ENCODE measurements around the gene SFRP5. TPM values are rescaled to one million over a fixed set of nuclear protein-coding genes. Genes with fewer than 3 reads are reported as not detected.

The SFRP5 gene
- total RNA-seq, 1 donor from 2014 or later = not detected

GRCh38 chr10:97778452-97779302 lies 6.9 kb upstream of the SFRP5 start:
- Mint-ChIP-seq H3K27ac (ENCODE audit: unreplicated experiment) (peak overlapping the region; percentile 1), H3K4me1 (ENCODE audit: unreplicated experiment) (peaks cover 29% of the 10 kb centered on the region), H3K4me3 (ENCODE audit: unreplicated experiment) (no peak overlapping the region), H3K27me3 (ENCODE audit: unreplicated experiment) (peaks cover 7% of the 10 kb centered on the region), H3K36me3 (ENCODE audit: unreplicated experiment) (no peaks in the 10 kb centered on the region), H3K9me3 (ENCODE audit: unreplicated experiment) (no peaks in the 10 kb centered on the region)
- DNase-seq (ENCODE audit: extremely low spot score, unreplicated experiment) = no peak
- TF ChIP-seq CTCF (IDR thresholded peaks at IDR 0.05) = no peak

GRCh38 chr10:97777143-97777542 lies 5.3 kb upstream of the SFRP5 start:
- Mint-ChIP-seq H3K9me3 (ENCODE audit: unreplicated experiment) (no peaks in the 10 kb centered on the region), H3K27me3 (ENCODE audit: unreplicated experiment) (peaks cover 23% of the 10 kb centered on the region), H3K27ac (ENCODE audit: unreplicated experiment) (no peak overlapping the region), H3K4me1 (ENCODE audit: unreplicated experiment) (peaks cover 30% of the 10 kb centered on the region), H3K4me3 (ENCODE audit: unreplicated experiment) (no peak overlapping the region), H3K36me3 (ENCODE audit: unreplicated experiment) (no peaks in the 10 kb centered on the region)
- no peak for TF ChIP-seq CTCF (IDR thresholded peaks at IDR 0.05)
- no peak for DNase-seq (ENCODE audit: extremely low spot score, unreplicated experiment)

GRCh38 chr10:97774811-97775294 lies 3.1 kb upstream of the SFRP5 start:
- Mint-ChIP-seq H3K27me3 (ENCODE audit: unreplicated experiment) (peaks cover 40% of the 10 kb centered on the region), H3K9me3 (ENCODE audit: unreplicated experiment) (no peaks in the 10 kb centered on the region)
- DNase-seq (ENCODE audit: extremely low spot score, unreplicated experiment) = no peak

GRCh38 chr10:97773096-97773495 lies 1.3 kb upstream of the SFRP5 start:
- DNase-seq (ENCODE audit: extremely low spot score, unreplicated experiment) = no peak
- Mint-ChIP-seq H3K9me3 (ENCODE audit: unreplicated experiment) (no peaks in the 10 kb centered on the region), H3K27ac (ENCODE audit: unreplicated experiment) (no peak overlapping the region), H3K4me1 (ENCODE audit: unreplicated experiment) (peaks cover 11% of the 10 kb centered on the region), H3K36me3 (ENCODE audit: unreplicated experiment) (peaks cover 5% of the 10 kb centered on the region), H3K4me3 (ENCODE audit: unreplicated experiment) (no peak overlapping the region), H3K27me3 (ENCODE audit: unreplicated experiment) (peaks cover 46% of the 10 kb centered on the region)
- TF ChIP-seq CTCF (IDR thresholded peaks at IDR 0.05) = no peak

More at GRCh38 chr10:97774811-97775294, 3.1 kb upstream of the SFRP5 start:
- Mint-ChIP-seq H3K4me3 (ENCODE audit: unreplicated experiment) (no peak overlapping the region), H3K4me1 (ENCODE audit: unreplicated experiment) (peaks cover 18% of the 10 kb centered on the region), H3K27ac (ENCODE audit: unreplicated experiment) (no peak overlapping the region), H3K36me3 (ENCODE audit: unreplicated experiment) (no peaks in the 10 kb centered on the region)
- no peak for TF ChIP-seq CTCF (IDR thresholded peaks at IDR 0.05)

GRCh38 chr10:97771055-97771891 lies 526 bp downstream of the SFRP5 start:
- H3K4me1 Mint-ChIP-seq (ENCODE audit: unreplicated experiment) = peaks cover 12% of the 10 kb centered on the region
- H3K27ac Mint-ChIP-seq (ENCODE audit: unreplicated experiment) = no peak overlapping the region
- peaks cover 5% of the 10 kb centered on the region for H3K36me3 Mint-ChIP-seq (ENCODE audit: unreplicated experiment)
- H3K9me3 Mint-ChIP-seq (ENCODE audit: unreplicated experiment) = no peaks in the 10 kb centered on the region
- peaks cover 46% of the 10 kb centered on the region for H3K27me3 Mint-ChIP-seq (ENCODE audit: unreplicated experiment)
- no peak for DNase-seq (ENCODE audit: extremely low spot score, unreplicated experiment)
- TF ChIP-seq CTCF (IDR thresholded peaks at IDR 0.05) = no peak
- peak overlapping the region; percentile 69 for H3K4me3 Mint-ChIP-seq (ENCODE audit: unreplicated experiment)
